Retina (tissue), 1 donor: Measurements from ENCODE around the gene ITGB3.
"Not testable (repeated sequence)": the region's sequence is repeated elsewhere in the genome, so short reads cannot be mapped to it uniquely, and the experiment has no call there.

Source experiments
- DNase-seq: peaks from one replicate; pipeline ENCODE4 v3.0.0-alpha.2; 2016

Gene ITGB3

GRCh38 chr17:47223460-47223859 is 30.2 kb upstream of the ITGB3 start:
- no peak for DNase-seq

DNA sequence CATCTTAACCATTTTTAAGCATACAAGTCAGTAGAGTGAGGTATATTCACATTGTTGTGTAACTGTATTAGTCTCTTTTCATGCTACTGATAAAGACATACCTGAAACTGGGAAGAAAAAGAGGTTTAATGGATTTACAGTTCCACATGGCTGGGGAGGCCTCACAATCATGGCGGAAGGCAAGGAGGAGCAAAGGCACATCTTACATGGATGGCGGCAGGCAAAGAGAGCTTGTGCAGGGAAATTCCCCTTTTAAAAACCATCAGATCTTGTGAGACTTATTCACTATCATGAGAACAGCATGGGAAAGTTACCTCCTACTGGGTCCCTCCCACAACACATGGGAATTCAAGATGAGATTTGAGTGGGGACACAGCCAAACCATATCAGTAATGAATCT is 29.6 kb upstream of the ITGB3 start:
- not testable (repeated sequence) for DNase-seq

DNA sequence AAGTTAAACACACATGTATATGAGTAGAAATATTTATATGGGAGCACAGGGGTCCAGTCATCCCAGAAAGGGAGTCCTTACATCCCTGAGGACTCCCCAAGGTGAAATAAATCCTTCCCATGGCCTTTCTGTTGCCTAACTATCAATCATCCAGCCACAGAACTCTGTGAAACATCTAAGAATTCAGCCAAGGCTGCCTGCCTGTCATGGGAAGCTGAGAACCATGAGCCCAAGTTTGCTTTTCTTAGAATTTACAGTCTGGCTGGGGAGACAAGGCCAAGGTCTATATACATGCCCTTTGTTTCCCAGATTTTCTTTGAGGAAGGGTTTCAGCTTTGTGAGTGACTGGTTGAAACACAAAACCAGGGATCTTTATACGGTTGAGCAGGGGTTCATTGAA is 28.7 kb upstream of the ITGB3 start:
- no peak for DNase-seq

GRCh38 chr17:47225436-47225858 is 28.2 kb upstream of the ITGB3 start:
- DNase-seq: no peak

- DNase-seq: no peak
These were observed 27.5 kb upstream of the ITGB3 start for GRCh38 chr17:47225911-47226688.

GRCh38 chr17:47227862-47228261 is 25.8 kb upstream of the ITGB3 start:
- DNase-seq: no peak

DNA sequence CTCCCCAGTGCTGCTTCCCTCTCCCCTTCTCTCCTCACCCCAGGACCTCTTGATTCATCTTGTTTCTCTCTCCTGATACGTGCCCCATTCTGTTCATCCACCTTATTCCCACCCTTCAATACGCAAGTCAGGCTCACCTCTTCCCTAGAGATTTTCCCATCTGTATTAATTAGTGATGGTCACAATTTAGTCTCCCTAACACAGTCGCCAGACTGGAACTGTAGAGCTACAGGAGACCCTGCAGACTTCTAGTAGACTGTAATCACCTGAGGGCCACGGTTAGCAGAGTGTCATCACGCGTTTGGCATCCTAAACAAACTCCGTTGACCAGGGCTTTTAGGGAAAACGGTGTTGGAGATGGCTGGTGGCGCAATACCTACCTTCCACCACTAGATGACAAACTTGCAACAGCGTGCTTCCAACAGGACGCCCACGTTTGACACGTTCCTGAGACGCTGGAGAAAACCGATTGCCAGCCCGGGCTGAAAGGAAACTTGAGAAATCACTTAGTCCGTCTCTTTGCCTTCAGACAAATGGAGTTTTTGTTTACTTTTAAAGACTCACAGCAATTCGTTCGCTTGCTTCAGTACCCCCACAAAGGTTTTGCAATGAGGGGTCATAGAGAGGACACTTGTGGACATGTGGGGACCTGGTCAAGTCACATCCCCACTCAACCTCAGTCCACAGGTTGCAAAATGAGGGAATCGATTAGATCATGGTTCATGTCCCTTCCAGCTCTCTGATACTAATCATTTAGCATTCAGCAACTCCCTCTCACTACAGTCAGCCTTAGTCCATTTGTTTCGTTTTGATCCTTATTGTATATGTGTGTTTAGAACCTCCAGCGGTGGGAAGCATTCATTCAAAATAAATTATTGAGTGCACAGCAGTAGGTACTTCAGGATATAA is 23.8 kb upstream of the ITGB3 start:
- peak; percentile 82 for DNase-seq

GRCh38 chr17:47230864-47231263 is 22.8 kb upstream of the ITGB3 start:
- DNase-seq: no peak

DNA sequence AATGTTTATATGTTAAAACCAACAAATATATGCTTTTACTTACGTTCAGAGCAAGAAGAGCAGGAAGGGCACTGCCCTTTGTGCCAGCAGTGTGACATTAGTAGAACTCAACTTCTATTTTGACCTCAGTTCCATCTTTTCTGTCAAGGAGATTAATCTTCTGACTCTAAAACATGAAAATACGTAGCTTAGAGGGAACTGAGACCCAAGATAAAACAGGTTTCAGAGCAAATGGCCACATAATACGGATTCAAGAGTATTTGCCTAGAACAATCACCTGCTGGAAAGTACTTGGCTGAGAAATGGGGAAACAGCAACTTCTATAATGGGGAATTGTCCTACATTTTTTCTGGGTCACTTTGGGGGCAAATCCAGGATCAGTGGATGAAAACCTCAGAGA is 22.3 kb upstream of the ITGB3 start:
- DNase-seq: no peak

DNA sequence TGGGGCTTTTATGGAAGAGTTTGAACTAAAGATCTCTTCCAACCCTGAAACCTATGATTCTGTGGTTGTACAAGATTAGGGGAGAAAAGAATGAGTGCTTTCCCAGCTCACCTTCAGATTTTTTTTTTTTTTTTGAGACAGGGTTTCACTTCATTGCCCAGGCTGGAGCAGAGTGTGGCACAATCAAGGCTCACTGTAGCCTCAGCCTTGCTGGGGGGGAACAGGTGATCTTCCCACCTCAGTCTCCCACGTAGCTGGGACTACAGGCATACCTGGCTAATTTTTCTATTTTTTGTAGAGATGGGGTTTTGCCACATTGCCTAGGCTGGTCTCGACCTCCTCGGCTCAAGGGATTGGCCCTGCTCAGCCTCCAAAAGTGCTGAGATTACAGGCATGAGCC is 21.8 kb upstream of the ITGB3 start:
- DNase-seq: no peak

DNA sequence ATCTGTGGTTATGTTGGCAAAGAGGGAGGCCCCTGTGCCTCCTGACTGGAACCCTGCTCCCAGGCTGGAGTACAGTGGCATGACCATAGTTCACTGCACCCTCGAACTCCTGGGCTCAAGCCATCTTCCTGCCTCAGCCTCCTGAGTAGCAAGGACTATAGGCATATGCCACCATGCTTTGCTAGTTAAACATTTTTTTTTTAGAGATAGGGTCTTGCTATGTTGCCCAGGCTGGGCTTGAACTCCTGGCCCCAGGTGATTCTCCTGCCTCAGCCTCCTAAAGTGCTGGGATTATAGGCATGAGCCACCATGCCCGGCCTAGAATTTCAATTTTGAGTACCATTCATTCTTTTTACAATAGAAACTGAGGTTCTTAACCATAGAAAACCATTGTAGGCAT is 21.2 kb upstream of the ITGB3 start:
- no peak for DNase-seq

DNA sequence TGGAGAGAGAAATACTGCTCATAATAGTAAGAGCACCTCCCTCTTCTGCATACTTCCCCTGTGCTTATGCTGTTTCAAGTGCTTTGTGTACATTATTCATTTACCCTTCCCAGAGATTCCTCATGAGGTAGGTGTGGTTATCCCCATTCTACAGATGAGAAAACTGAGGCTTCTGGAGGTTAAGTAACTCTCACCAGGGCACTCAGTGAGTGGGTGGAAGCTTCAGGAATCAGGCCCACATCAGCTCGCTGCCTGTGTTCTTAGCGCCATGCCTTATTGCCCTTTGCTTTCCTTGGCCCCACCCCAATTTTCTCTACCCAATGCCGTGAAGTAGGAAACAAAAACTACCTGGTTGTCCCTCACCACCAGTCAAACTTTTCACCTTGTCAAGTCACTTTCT is 18.1 kb upstream of the ITGB3 start:
- no peak for DNase-seq

GRCh38 chr17:47235923-47236322 is 17.7 kb upstream of the ITGB3 start:
- no peak for DNase-seq

GRCh38 chr17:47237841-47238240 is 15.8 kb upstream of the ITGB3 start:
- no peak for DNase-seq

- no peak for DNase-seq
These were observed 15.2 kb upstream of the ITGB3 start for GRCh38 chr17:47238321-47239010.

GRCh38 chr17:47239619-47239966 is 14.0 kb upstream of the ITGB3 start:
- no peak for DNase-seq

- DNase-seq: no peak
These were observed 13.5 kb upstream of the ITGB3 start for GRCh38 chr17:47239967-47240651.

GRCh38 chr17:47240806-47241205 is 12.8 kb upstream of the ITGB3 start:
- DNase-seq: no peak

DNA sequence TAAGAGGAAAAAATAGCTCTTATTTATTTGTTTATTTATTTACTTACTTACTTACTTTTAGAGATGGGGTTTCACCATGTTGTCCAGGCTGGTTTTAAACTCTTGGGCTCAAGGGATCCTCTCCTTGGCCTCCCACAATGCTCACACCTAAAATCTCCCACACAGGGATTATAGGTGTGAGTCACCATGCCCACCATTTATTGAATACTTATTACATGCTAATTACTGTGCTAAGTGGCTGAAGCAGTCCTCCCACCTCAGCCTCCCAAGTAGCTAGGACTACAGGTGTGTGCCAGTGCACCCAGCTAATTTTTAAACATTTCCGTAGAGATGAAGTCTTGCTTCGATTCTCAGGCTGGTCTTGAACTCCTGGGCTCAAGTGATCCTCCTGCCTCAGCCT is 11.0 kb upstream of the ITGB3 start:
- no peak for DNase-seq

DNA sequence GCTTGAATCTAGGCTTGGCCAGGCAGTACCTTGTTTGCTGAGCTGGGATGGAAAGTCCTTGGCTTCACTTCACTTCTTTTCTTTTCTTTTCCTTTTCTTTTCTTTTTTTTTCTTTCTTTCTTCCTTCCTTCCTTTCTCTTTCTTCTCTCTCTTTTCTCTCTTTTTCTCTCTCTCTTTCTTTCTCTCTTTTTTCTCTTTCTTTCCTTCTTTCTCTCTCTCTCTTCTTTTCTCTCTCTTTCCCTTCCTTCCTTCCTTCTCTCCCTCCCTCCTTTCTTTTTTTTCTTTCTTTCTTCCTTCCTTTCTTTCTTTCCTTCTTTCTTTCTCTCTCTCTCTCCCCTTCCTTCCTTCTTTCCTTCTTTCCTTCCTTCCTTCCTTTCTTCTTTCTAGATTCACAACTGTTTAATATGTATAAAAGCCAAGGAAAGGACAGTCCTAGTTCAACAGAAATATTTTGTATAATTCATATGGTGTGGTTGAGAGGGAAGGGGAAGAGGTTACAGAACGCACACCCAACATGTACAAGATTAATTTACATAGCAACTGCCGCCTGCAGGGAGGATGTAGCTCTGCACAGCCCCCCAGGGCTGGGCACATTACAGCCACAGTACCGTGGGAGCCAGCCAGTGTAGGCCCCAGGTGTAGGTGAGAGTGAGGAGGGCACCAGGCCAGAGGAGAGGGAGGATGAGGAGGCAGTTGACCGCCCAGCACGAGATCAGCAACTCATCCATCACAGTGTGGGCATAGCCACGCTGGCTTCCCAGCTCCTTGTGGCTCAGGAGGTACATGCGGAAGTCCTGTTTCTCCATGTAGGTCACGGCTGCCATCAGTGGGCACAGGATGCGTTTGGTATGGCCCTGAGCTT is 9.7 kb upstream of the ITGB3 start:
- no peak for DNase-seq

DNA sequence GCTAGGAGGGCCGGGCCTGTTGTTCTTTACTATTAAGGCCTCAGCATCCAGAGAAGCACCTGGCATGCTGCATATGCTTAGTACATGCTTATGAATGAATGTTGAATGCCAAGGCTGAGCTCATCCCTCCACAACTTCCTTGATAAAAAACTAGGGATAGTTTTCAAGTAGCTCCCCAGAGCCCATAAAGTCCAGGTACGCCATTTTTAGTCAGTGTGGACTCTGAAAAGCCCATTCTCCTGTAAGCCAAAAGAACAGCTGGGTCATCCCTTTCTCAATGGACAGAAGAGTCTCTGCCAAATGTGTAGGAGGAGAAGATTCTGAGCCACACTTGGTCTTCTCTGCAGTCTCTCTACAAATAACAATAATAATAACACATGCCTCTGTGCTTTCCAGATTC is 8.9 kb upstream of the ITGB3 start:
- DNase-seq: no peak

- DNase-seq: no peak
These were observed 7.5 kb upstream of the ITGB3 start for GRCh38 chr17:47246120-47246519.
